SK-N-SH (cell line): ENCODE data around the gene NRTN.

Experiments used
- CTCF ChIP-seq: fragments of 200-600 bp; sonication (generic); IDR thresholded peaks from 2 replicates; pipeline ENCODE4 v1.6.1; 2017; ENCODE audit warnings: antibody characterized with exemption, mild to moderate bottlenecking, moderate library complexity
- GABPA ChIP-seq: IDR thresholded peaks from 2 replicates; pipeline ENCODE4 v1.4.0; 2012; ENCODE audit warnings: low read depth, mild to moderate bottlenecking
- JUND ChIP-seq: IDR thresholded peaks from 2 replicates; pipeline ENCODE4 v1.4.0; 2012
- MAX ChIP-seq: IDR thresholded peaks from 2 replicates; pipeline ENCODE4 v1.4.0; 2012; ENCODE audit warnings: low read depth
- MEF2A ChIP-seq: IDR thresholded peaks from 2 replicates; pipeline ENCODE4 v1.4.0; 2012; ENCODE audit warnings: low read depth, borderline replicate concordance
- POLR2AphosphoS5 ChIP-seq: IDR thresholded peaks from 2 replicates; pipeline ENCODE4 v1.6.1; 2012; ENCODE audit warnings: low read depth, low read length
- RCOR1 ChIP-seq: fragments of 150-350 bp; IDR thresholded peaks from 2 replicates; pipeline ENCODE4 v1.6.1; 2017; ENCODE audit warnings: antibody characterized with exemption, low read length
- SMC3 ChIP-seq: IDR thresholded peaks from 2 replicates; pipeline ENCODE4 v1.6.1; 2012; ENCODE audit warnings: low read depth, low read length, improper control_type of control experiment
- TCF12 ChIP-seq: IDR thresholded peaks from 2 replicates; pipeline ENCODE4 v1.4.0; 2012
- TEAD4 ChIP-seq: IDR thresholded peaks from 2 replicates; pipeline ENCODE4 v1.4.0; 2012; ENCODE audit warnings: mild to moderate bottlenecking, borderline replicate concordance; ENCODE audit not compliant: insufficient read depth

- TF ChIP-seq TCF12 (no peak), POLR2AphosphoS5 (no peak), TEAD4 (no peak), GABPA (no peak), SMC3 (no peak), MAX (no peak), CTCF (no peak), MEF2A (no peak), JUND (no peak), RCOR1 (no peak)
Observed at GRCh38 chr19:5844456-5845433, 39.9 kb downstream of the NRTN start.
